Transverse colon (tissue), 4 donors: ENCODE measurements around the gene CPNE4. TPM values are rescaled to one million over a fixed set of nuclear protein-coding genes. Genes with fewer than 3 reads are reported as not detected.

ENCODE experiments used
- DNase-seq: peaks from one replicate; pipeline ENCODE4 v3.0.0-alpha.2; 2019
- H3K27ac ChIP-seq, 4 donors: fragments of 200-600 bp; sonication (generic); 2 replicates each; pipeline ENCODE4 v1.5.1; 2016 to 2018; ENCODE audit warnings: inconsistent platforms in 4 of 4
- H3K27me3 ChIP-seq: fragments of 200-600 bp; sonication (generic); 2 replicates; pipeline ENCODE4 v1.5.1; 2017; ENCODE audit warnings: inconsistent platforms
- H3K36me3 ChIP-seq, 4 donors: fragments of 200-600 bp; sonication (generic); 2 replicates each; pipeline ENCODE4 v1.5.1; 2017 to 2019; ENCODE audit warnings: inconsistent platforms in 4 of 4
- H3K4me1 ChIP-seq, 4 donors: fragments of 200-600 bp; sonication (generic); 2 replicates each; pipeline ENCODE4 v1.5.1; 2017 to 2020; ENCODE audit warnings: inconsistent platforms in 4 of 4
- H3K4me3 ChIP-seq, 4 donors: fragments of 200-600 bp; sonication (generic); 1 replicate in 1 of 4; 2 replicates in 3 of 4; pipeline versions ENCODE4 v1.5.1 to v1.6.1; 2017 to 2019; ENCODE audit warnings: inconsistent platforms in 4 of 4
- H3K9me3 ChIP-seq, 2 donors: fragments of 200-600 bp; sonication (generic); 2 replicates each; pipeline ENCODE4 v1.5.1; 2017 to 2019; ENCODE audit warnings: inconsistent platforms in 2 of 2
- CTCF ChIP-seq, 5 experiments: fragments of 200-600 bp in 3 of 5; fragments of 450-650 bp in 2 of 5; sonication (generic) in 3 of 5; IDR thresholded peaks; 1 replicate in 2 of 5; 2 replicates in 3 of 5; pipeline ENCODE4 v1.5.1; 2016 to 2017; ENCODE audit warnings: antibody characterized with exemption in 5 of 5, inconsistent platforms in 3 of 5, mild to moderate bottlenecking in 2 of 5, moderate library complexity in 1 of 5
- EP300 ChIP-seq: sonication (generic); formaldehyde crosslinking; IDR thresholded peaks from one replicate; pipeline ENCODE4 v1.6.1; 2017; ENCODE audit warnings: antibody characterized with exemption, low read depth
- POLR2A ChIP-seq: fragments of 450-650 bp; IDR thresholded peaks from one replicate; pipeline ENCODE4 v1.6.1; 2016; ENCODE audit warnings: antibody characterized with exemption, mild to moderate bottlenecking, moderate library complexity
- POLR2AphosphoS5 ChIP-seq, 3 donors: sonication (generic); formaldehyde crosslinking; IDR thresholded peaks; one replicate each; pipeline ENCODE4 v1.6.1; 2016; ENCODE audit warnings: antibody characterized with exemption in 3 of 3
- WGBS, 2 donors: methylation state at CpG; one replicate each; pipeline ENCODE4 v1.1.5; 2018; ENCODE audit warnings: low coverage in 1 of 2; 5-methylcytosine and 5-hydroxymethylcytosine counted together
- in situ Hi-C, 4 donors: fragments of 200-750 bp; cut with MboI; loops; one replicate each; pipeline versions ENCODE4 v1.15.0 to v1.15.1; 2017; ENCODE audit warnings: low sequenced_read_pairs in 3 of 4, low pct_ligation_motif_present in 1 of 4, low pct_unique_long_range_greater_than_20kb in 1 of 4
- intact Hi-C: fragments of 100-400 bp; cut with DNase I; formaldehyde crosslinking; loops from one replicate; pipeline ENCODE4 v1.15.1; 2023; ENCODE audit warnings: low total_unique reads
- total RNA-seq, 4 donors: library from RNA; depleted of rRNA; stranded (reverse); fragments of >200 nt; gene quantifications; one replicate each; pipeline ENCODE4 v1.1.0, GENCODE V29; 2016

Gene CPNE4
- total RNA-seq, 4 donors from 2014 or later: 0.16 to 1.5 TPM; not detected in 2

- peak; percentile 42 for DNase-seq
- intact Hi-C loops (no loop called here), in situ Hi-C loops (no loop called here)
- H3K27me3 ChIP-seq: no peaks in the 10 kb centered on the region
- no peaks in the 10 kb centered on the region for H3K36me3 ChIP-seq
- no peaks in the 10 kb centered on the region for H3K9me3 ChIP-seq
- no peak for TF ChIP-seq CTCF (IDR thresholded peaks at IDR 0.05)
- peak in 2 of 3 donors; percentile 12 to 40 for TF ChIP-seq POLR2AphosphoS5 (IDR thresholded peaks at IDR 0.05)
- no peak overlapping the region for H3K4me3 ChIP-seq
- H3K4me1 ChIP-seq: peaks cover 0 to 7% (median 0%) of the 10 kb centered on the region in 4 donors
- no peak overlapping the region for H3K27ac ChIP-seq
Measured at GRCh38 chr3:131543714-131544113, 491.1 kb downstream of the CPNE4 start.

GRCh38 chr3:131541288-131541687 lies 493.5 kb downstream of the CPNE4 start:
- no peak overlapping the region for H3K27ac ChIP-seq
- intact Hi-C loops: no loop called here
- 43 to 59% methylated on average over 1 of the region's 1 CpG for WGBS, 2 donors

GRCh38 chr3:131540821-131541220 lies 494.0 kb downstream of the CPNE4 start:
- Histone ChIP-seq H3K9me3 (no peaks in the 10 kb centered on the region), H3K36me3 (no peaks in the 10 kb centered on the region), H3K4me1 (peaks cover 0 to 7% (median 0%) of the 10 kb centered on the region in 4 donors), H3K27me3 (no peaks in the 10 kb centered on the region), H3K4me3 (no peak overlapping the region), H3K27ac (no peak overlapping the region)
- 81% methylated on average over 2 of the region's 2 CpGs; no CpG with 5 or more reads in 1 of the 2 donors for WGBS, 2 donors
- in situ Hi-C loops (no loop called here), intact Hi-C loops (no loop called here)
- no peak for DNase-seq
- TF ChIP-seq CTCF (IDR thresholded peaks at IDR 0.05): no peak
- TF ChIP-seq POLR2A: no peak
- no peak for TF ChIP-seq EP300
- TF ChIP-seq POLR2AphosphoS5 (IDR thresholded peaks at IDR 0.05): no peak

More at GRCh38 chr3:131541288-131541687, 493.5 kb downstream of the CPNE4 start:
- H3K9me3 ChIP-seq: no peaks in the 10 kb centered on the region
- TF ChIP-seq EP300 (no peak), CTCF (IDR thresholded peaks at IDR 0.05) (no peak), POLR2A (no peak), POLR2AphosphoS5 (IDR thresholded peaks at IDR 0.05) (no peak)
- no peaks in the 10 kb centered on the region for H3K27me3 ChIP-seq
- H3K4me1 ChIP-seq: peaks cover 0 to 7% (median 0%) of the 10 kb centered on the region in 4 donors
- no peak for DNase-seq
- no peaks in the 10 kb centered on the region for H3K36me3 ChIP-seq
- H3K4me3 ChIP-seq: no peak overlapping the region
- in situ Hi-C loops: no loop called here

GRCh38 chr3:131540143-131540542 lies 494.7 kb downstream of the CPNE4 start:
- no peak for DNase-seq
- Histone ChIP-seq H3K27ac (no peak overlapping the region), H3K4me1 (peaks cover 0 to 7% (median 0%) of the 10 kb centered on the region in 4 donors), H3K4me3 (no peak overlapping the region), H3K27me3 (no peaks in the 10 kb centered on the region), H3K9me3 (no peaks in the 10 kb centered on the region), H3K36me3 (no peaks in the 10 kb centered on the region)
- intact Hi-C loops: no loop called here
- in situ Hi-C loops: no loop called here
- TF ChIP-seq EP300 (no peak), CTCF (IDR thresholded peaks at IDR 0.05) (no peak), POLR2AphosphoS5 (IDR thresholded peaks at IDR 0.05) (no peak), POLR2A (no peak)
